IPS-15b (cell line): ENCODE results near the gene POLE.

Experiments
- H3K27me3 ChIP-seq: one replicate; pipeline ENCODE4 v1.6.1; 2013; ENCODE audit warnings: low read length; ENCODE audit not compliant: control insufficient read depth, insufficient read depth
- H3K36me3 ChIP-seq: one replicate; pipeline ENCODE4 v1.6.1; 2013; ENCODE audit warnings: low read length; ENCODE audit not compliant: control insufficient read depth, insufficient read depth
- H3K4me1 ChIP-seq: one replicate; pipeline ENCODE4 v1.6.1; 2013; ENCODE audit warnings: mild to moderate bottlenecking, low read length; ENCODE audit not compliant: control insufficient read depth, insufficient read depth
- H3K4me3 ChIP-seq: one replicate; pipeline ENCODE4 v1.5.1; 2013; ENCODE audit warnings: low read depth, low read length
- H3K9ac ChIP-seq: one replicate; pipeline ENCODE4 v1.6.1; 2013; ENCODE audit warnings: low read depth, mild to moderate bottlenecking, low read length
- H3K9me3 ChIP-seq: one replicate; pipeline ENCODE4 v1.6.1; 2013; ENCODE audit warnings: mild to moderate bottlenecking, low read length; ENCODE audit not compliant: control insufficient read depth, insufficient read depth

POLE gene

DNA sequence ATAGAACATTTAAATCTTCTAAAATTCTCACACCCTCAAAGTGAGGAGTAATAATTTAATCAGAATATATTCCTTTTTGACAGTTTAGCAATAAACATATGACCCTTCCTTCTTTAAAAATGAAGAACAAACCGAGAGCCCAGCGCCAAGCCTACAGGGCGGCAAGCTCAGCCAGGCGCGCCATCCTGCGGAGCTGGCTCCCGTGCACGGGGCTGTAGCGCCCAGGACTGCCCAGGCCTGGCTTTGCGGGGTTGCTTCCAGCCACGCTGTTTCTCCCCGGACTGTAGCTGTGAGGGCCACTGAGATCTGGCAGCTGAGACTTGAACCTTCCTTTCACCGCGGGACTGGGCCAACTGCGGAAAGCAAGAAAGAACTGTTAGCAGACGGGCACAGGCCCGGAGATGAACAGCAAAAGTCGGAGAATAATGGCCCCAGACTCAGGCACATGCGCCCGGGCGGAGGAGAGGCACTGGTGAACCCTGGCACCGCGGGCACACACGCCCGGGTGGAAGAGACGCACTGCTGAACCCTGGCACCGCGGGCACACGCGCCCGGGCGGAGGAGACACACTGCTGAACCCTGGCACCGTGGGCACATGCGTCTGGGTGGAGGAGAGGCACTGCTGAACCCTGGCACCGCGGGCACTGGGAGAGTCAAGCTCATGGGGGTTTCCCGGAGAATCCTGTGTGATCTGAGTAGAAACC is 40.1 kb upstream of the POLE start:
- Histone ChIP-seq H3K4me1 (no peaks in the 10 kb centered on the region), H3K27me3 (no peaks in the 10 kb centered on the region), H3K9ac (no peak overlapping the region), H3K9me3 (no peaks in the 10 kb centered on the region), H3K36me3 (peaks cover 67% of the 10 kb centered on the region), H3K4me3 (no peak overlapping the region)

DNA sequence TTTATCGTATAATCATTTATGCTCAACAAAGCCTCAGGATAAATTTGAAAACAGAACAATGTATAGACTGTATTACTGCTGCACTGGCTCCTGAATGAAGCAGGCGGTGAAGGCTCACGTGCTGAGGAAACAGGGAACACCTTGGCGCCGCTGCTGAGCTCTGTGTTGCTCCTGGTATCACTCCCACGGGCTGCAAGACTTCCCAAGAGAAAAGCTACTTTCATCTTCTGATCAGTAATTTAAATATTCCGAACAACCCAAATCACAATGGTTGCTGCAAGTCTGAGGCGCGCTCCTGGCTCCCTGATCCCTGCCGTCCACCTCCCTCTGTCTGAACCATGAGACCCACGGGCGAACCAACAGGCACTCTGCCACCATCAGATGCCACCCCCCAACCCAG is 39.2 kb upstream of the POLE start:
- Histone ChIP-seq H3K36me3 (peaks cover 66% of the 10 kb centered on the region), H3K4me3 (no peak overlapping the region), H3K27me3 (no peaks in the 10 kb centered on the region), H3K9ac (no peak overlapping the region), H3K4me1 (no peaks in the 10 kb centered on the region), H3K9me3 (no peaks in the 10 kb centered on the region)

DNA sequence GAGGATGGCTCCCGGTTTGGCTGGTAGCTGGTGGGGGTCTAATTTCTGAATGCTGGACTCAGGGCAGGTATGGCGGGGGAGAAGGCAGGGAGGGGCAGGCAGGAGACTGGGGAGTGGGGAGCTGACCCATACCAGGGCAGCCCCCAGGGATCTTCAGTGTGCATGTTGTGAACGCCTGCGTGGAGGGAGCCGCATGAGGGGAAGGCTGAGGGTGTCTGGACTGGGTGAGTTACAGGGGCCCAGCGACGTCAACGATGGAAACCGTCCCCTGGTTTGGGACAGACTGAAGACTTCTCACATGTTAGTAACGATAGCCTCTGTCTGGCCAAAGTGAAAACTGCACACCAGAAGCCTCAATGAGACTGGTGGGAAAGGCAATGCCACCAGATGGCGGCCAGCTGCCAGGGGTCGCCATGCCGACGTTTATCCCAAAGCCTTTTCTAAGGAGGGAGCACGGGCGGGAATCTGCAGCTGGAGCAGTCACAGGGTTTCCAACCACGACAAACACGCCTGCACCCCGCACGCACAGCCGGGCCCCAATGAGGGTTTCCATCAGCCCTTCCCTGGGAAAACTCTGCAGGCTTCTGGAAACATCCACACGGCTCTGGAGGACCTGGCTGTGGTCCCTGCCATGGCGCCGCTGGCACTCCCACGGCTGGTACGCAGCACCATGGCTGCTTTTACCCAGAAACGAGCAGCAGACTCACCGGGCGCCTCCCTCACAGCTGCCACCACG is 37.5 kb upstream of the POLE start:
- no peaks in the 10 kb centered on the region for H3K27me3 ChIP-seq
- no peak overlapping the region for H3K4me3 ChIP-seq
- peaks cover 65% of the 10 kb centered on the region for H3K36me3 ChIP-seq
- no peaks in the 10 kb centered on the region for H3K9me3 ChIP-seq
- H3K9ac ChIP-seq, result no peak overlapping the region
- H3K4me1 ChIP-seq, result no peaks in the 10 kb centered on the region

DNA sequence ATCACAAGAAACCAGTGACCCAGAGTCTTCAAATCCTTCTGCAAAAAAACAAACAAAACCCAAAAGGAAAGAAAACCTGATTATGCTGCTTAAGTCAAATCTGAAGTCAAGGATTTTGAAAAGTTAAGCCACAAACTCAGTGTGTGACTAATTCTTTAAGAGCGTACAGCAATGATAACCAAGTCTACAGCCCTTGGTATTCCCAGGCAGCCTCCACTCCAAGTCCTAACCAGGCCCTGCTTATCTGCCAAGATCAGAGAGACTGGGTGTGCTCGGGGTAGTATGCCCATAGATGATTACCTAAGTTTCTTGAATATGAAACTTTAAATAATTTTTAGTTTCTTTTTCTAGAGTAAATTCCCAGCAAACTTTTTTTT is 36.6 kb upstream of the POLE start:
- peaks cover 68% of the 10 kb centered on the region for H3K36me3 ChIP-seq
- H3K4me1 ChIP-seq, result no peaks in the 10 kb centered on the region
- H3K9ac ChIP-seq, result no peak overlapping the region
- H3K27me3 ChIP-seq, result no peaks in the 10 kb centered on the region
- H3K4me3 ChIP-seq, result no peak overlapping the region
- H3K9me3 ChIP-seq, result no peaks in the 10 kb centered on the region

DNA sequence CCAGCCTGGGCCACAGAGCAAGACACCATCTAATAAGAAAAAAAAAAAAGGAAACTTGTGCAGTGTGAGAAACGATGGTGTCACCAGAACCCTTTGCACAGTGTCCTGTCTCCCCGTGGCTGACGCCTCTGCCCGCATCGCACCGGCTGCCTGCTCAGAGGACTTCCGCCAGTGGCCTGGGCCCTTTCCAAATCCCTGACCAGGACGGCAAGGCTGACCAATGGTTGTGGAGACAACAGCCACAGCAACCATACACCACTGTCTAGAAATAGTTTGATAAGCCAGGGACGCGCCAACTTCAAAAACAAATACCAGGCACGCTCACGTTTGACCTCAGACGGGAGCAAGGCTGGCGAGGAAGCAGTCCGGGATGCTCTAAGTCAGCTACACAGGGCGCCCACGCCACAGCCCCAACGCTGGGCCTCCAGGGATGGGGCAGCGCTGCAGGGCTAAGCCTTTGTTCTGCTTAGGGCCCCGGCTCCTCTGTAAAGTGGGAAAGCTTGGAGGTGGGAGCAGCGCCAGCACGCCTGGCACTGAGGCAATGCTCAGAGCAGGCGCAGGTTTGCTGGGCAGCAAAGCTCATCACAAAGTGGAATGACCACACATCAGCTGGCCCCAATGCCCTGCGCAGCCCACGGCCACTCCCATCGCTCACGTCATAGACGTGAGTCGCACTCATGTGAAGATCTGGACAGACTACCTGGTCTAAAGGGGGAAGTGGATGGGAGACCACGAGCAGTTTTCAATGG is 36.0 kb upstream of the POLE start:
- no peak overlapping the region for H3K9ac ChIP-seq
- no peaks in the 10 kb centered on the region for H3K27me3 ChIP-seq
- H3K36me3 ChIP-seq, result peaks cover 67% of the 10 kb centered on the region
- no peaks in the 10 kb centered on the region for H3K9me3 ChIP-seq
- no peaks in the 10 kb centered on the region for H3K4me1 ChIP-seq
- H3K4me3 ChIP-seq, result no peak overlapping the region

DNA sequence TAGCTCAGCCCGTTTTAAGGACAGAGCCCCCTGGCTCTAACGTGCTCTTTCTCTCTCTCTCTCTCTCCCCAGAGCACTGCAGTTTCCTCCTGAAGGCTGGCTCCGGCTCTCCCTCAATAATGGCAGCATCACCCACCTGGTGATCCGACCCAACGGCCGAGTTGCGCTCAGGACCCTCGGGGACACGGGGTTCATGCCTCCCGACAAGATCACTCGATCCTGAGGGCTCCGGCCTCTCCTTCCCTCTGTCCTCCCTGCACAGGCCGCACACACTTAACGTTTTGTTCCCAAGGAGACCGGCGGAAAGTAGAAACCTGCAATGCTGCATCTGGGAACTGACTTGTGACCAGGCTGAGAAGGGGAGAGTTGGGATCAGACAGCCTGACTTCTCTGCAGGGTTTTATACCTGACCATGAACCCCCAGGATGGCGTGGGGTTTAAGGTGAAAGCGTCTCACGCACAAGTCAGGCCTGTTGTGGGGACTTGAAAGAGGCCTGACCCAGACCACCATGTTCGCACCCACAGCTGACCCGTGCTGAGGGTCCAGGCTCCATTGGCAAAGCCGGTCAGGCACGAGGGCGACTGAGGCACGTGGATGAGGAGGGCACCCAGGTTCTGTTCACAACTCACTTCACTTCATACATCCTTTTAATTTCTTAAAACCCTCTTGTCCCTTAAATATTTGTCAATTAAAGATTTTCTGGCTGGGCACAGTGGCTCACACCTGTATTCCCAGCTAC is 33.6 kb upstream of the POLE start:
- H3K9me3 ChIP-seq, result no peaks in the 10 kb centered on the region
- no peak overlapping the region for H3K4me3 ChIP-seq
- no peak overlapping the region for H3K9ac ChIP-seq
- H3K27me3 ChIP-seq, result no peaks in the 10 kb centered on the region
- peaks cover 61% of the 10 kb centered on the region for H3K36me3 ChIP-seq
- H3K4me1 ChIP-seq, result no peaks in the 10 kb centered on the region

DNA sequence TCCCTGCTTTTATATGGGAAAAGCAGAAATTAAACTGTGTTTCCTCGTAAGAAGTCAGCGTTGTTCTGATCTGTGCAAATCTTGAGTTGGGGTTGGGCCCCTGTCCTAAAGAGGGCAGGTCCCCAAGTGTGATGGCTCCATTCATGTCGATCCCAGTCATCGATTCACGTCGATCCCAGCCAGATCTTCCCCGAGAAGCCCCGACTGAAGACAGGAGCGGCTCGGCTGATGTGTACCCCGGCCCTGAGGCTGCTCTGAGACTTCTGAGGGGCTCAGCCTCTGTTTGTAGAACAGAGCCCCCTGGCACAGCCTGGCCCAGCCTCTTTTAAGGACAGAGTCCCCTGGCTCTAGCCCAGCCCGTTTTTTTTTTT is 32.8 kb upstream of the POLE start:
- Histone ChIP-seq H3K9ac (no peak overlapping the region), H3K27me3 (no peaks in the 10 kb centered on the region), H3K9me3 (no peaks in the 10 kb centered on the region), H3K4me3 (no peak overlapping the region), H3K36me3 (peaks cover 62% of the 10 kb centered on the region), H3K4me1 (no peaks in the 10 kb centered on the region)

DNA sequence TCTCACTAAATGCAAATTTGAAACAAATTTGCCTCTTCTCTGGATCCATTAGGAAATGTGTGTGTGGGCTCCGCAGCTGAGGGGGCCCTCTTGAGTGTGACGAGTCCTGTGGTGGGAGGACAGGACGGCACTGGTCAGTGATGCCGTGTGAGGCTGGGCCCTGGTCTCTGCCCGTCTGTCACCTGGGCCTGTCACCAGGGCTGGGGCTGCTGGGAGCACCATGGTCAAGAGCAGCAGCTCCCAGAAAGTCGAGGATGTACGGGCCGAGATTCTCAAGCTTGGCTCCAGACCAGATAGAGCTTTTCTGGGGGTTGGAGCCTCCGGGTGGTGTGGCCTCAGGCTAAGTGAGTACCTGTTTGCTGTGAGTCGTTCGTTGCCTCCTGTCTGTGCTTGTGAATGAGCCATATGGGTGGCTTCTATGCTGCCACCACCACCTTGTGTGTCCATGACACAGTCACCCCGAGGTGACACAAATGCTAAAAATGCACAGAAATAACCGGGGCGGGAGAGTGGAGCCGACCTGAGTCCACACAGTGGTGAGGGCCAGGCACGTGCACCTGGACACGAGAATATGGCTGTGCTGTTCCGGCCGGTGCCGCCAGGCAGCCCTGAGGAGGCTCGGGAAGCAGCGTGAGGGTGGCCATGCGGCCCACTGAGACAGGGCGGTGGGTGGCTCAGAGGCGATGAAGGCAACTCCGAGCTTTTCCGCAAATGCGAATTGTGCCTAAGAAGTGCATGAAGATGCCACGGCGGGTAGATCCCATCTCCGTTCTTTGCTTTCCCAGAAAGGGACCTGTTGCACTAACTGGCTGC is 32.2 kb upstream of the POLE start:
- no peaks in the 10 kb centered on the region for H3K27me3 ChIP-seq
- peaks cover 61% of the 10 kb centered on the region for H3K36me3 ChIP-seq
- H3K9me3 ChIP-seq, result no peaks in the 10 kb centered on the region
- H3K4me3 ChIP-seq, result no peak overlapping the region
- no peak overlapping the region for H3K9ac ChIP-seq
- H3K4me1 ChIP-seq, result no peaks in the 10 kb centered on the region

DNA sequence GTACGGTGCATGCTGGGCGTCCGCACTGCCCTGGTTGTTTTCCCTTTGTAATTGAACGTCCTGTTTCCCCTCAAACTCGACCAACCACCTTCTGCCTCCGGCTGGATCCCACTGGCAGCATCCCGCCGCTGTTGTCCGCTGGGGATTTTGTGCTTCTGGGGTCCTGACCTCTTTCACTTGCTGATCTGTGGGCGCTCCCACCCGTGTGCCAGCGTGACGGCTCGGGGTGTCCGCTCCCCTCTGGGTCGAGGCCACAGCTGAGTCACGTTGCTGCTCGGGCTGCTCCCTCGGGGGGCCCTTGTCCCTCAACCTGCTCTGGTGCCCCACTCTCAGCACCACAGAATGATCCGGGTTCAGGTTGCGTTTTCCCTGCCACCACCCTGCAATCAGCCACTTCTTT is 31.5 kb upstream of the POLE start:
- Histone ChIP-seq H3K36me3 (peaks cover 57% of the 10 kb centered on the region), H3K9me3 (no peaks in the 10 kb centered on the region), H3K4me3 (no peak overlapping the region), H3K9ac (no peak overlapping the region), H3K27me3 (no peaks in the 10 kb centered on the region), H3K4me1 (no peaks in the 10 kb centered on the region)

DNA sequence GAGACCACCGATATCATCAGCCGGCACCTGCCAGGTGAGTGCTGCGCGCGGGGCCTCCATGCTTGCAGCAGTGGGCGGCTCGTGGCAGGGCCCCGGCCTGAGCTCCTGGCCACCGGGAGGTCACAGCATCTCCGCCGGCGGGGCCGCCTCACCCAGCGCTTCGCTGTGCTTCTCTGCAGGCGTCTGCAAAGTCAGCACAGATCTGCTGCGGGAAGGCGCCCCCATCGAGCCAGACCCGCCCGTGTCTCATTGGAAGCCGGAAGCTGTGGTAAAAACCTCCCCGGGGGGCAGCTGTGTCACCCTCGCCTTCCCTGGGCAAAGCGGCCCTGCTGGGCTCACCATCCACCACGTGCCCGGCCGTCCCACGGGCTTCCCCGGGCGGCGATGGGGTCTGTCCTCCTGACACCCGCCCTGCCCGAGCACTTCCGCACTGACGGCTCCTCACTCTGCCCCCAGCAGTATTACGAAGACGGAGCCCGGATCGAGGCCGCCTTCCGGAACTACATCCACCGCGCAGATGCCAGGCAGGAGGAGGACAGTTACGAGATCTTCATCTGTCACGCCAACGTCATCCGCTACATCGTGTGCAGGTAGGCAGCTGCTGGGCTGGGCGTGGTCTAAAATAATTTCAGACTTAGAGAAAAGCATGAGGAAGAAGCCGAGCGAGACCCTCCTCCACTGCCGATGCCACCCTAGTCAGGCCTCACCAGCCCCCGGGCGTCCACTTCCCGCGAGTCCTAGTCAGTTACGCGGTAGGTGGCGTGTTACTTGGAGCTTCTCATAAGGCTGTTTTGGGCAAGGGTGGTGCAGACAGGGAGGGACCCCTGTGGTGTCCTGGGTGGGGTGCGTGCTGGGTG is 30.6 kb upstream of the POLE start:
- no peaks in the 10 kb centered on the region for H3K4me1 ChIP-seq
- H3K27me3 ChIP-seq, result no peaks in the 10 kb centered on the region
- H3K9ac ChIP-seq, result no peak overlapping the region
- peaks cover 49% of the 10 kb centered on the region for H3K36me3 ChIP-seq
- H3K9me3 ChIP-seq, result no peaks in the 10 kb centered on the region
- no peak overlapping the region for H3K4me3 ChIP-seq
